K562 (cell line): Measurements from ENCODE around the gene ERLEC1. TPM values are rescaled to one million over a fixed set of nuclear protein-coding genes. Genes with fewer than 3 reads are reported as not detected.
A peak's percentile ranks its signal among the peaks of the same experiment; 100 is the strongest.

Experiments used
- ATAC-seq: fragments of 200-7000 bp; cut with Tn5 transposase; 3 replicates; pipeline ENCODE4 v1.9.1; 2020; ENCODE audit warnings: moderate library complexity
- BruUV-seq: library from RNA; stranded (reverse); fragments of 400-500 nt; replicated peaks from 2 replicates; lab custom pipeline; 2021; lab: Mats Ljungman, UMichigan
- CTCF ChIA-PET: fragments of 300-600 bp; formaldehyde crosslinking; extraction: SDS; loops from one replicate; lab custom pipeline; 2021; ENCODE audit warnings: low intra/inter-chr PET ratio; lab: Yijun Ruan, JAX
- POLR2A ChIA-PET: fragments of 300-600, 350-650 bp; sonication (Branson Sonifier 250); formaldehyde crosslinking; extraction: SDS; loops from one replicate; lab custom pipeline; 2021; ENCODE audit warnings: antibody characterized with exemption, inconsistent platforms; lab: Yijun Ruan, JAX
- DNase-seq, 4 experiments: peaks; one replicate each; pipeline versions ENCODE4 v3.0.0 to v3.0.0-alpha.2; 2011 to 2018; ENCODE audit warnings: low spot score in 3 of 4, mixed read lengths in 3 of 4; ENCODE audit errors: extremely low read depth in 1 of 4
- FAIRE-seq: peaks from 2 replicates; lab custom pipeline; 2011; peaks lifted over from hg19 to GRCh38; lab: Jason Lieb, UNC
- H2AFZ ChIP-seq: 2 replicates; pipeline ENCODE4 v1.6.0; 2011; ENCODE audit warnings: low read depth, low read length, control low read depth, inconsistent platforms
- H3K27ac ChIP-seq: fragments of 200-600 bp; 3 replicates; pipeline ENCODE4 v1.8.0; 2011; ENCODE audit warnings: low read depth, mild to moderate bottlenecking, control low read depth, inconsistent platforms, low read length, moderate library complexity, mixed read lengths; ENCODE audit errors: extremely low read depth
- H3K27me3 ChIP-seq, 2 experiments: fragments of 300-600 bp in 1 of 2; 2 replicates in 1 of 2; 3 replicates in 1 of 2; pipeline versions ENCODE4 v1.6.0 to v1.8.0; 2011; ENCODE audit warnings: inconsistent platforms in 2 of 2, low read length in 2 of 2, mild to moderate bottlenecking in 1 of 2, mixed read lengths in 1 of 2, moderate library complexity in 1 of 2; ENCODE audit not compliant: control insufficient read depth in 2 of 2, insufficient read depth in 2 of 2
- H3K36me3 ChIP-seq: fragments of 300-600 bp; 3 replicates; pipeline ENCODE4 v1.8.0; 2011; ENCODE audit warnings: mild to moderate bottlenecking, low read length, inconsistent platforms; ENCODE audit not compliant: control insufficient read depth, insufficient read depth
- H3K4me1 ChIP-seq, 2 experiments: fragments of 200-600 bp in 1 of 2; replicated peaks in 1 of 2; 2 replicates in 1 of 2; 3 replicates in 1 of 2; pipeline versions ENCODE4 v1.5.1 to v1.8.0; 2011; ENCODE audit warnings: inconsistent platforms in 2 of 2, low read length in 2 of 2, mild to moderate bottlenecking in 1 of 2, mixed read lengths in 1 of 2, moderate library complexity in 1 of 2; ENCODE audit not compliant: control insufficient read depth in 2 of 2, insufficient read depth in 2 of 2
- H3K4me2 ChIP-seq: 2 replicates; pipeline ENCODE4 v1.6.1; 2011; ENCODE audit warnings: low read length, control low read depth, inconsistent platforms, mixed read lengths; ENCODE audit not compliant: insufficient read depth
- H3K4me3 ChIP-seq: fragments of 200-600 bp; sonication (generic), shearing (Covaris generic); 2 replicates; pipeline ENCODE4 v1.5.1; 2016; ENCODE audit warnings: control low read depth, inconsistent platforms
- H3K79me2 ChIP-seq: fragments of 200-600 bp; 3 replicates; pipeline ENCODE4 v1.8.0; 2011; ENCODE audit warnings: low read length, inconsistent platforms; ENCODE audit not compliant: control insufficient read depth, insufficient read depth
- H3K9ac ChIP-seq, 2 experiments: 2 replicates each; pipeline versions ENCODE4 v1.6.0 to v1.6.1; 2011; ENCODE audit warnings: low read depth in 2 of 2, low read length in 2 of 2, control low read depth in 1 of 2, inconsistent platforms in 1 of 2, mild to moderate bottlenecking in 1 of 2, mixed read lengths in 1 of 2; ENCODE audit not compliant: insufficient read depth in 1 of 2
- H3K9me1 ChIP-seq: one replicate; pipeline ENCODE4 v1.6.0; 2011; ENCODE audit warnings: inconsistent platforms, mild to moderate bottlenecking, low read length, moderate library complexity; ENCODE audit not compliant: control insufficient read depth, insufficient read depth
- H3K9me3 ChIP-seq: replicated peaks from 2 replicates; pipeline ENCODE4 v1.5.1; 2011; ENCODE audit warnings: low read depth, low read length, inconsistent platforms; ENCODE audit not compliant: control insufficient read depth, insufficient read depth
- H4K20me1 ChIP-seq: replicated peaks from 2 replicates; pipeline ENCODE4 v1.6.1; 2011; ENCODE audit warnings: low read length, inconsistent platforms, mixed read lengths; ENCODE audit not compliant: control insufficient read depth, insufficient read depth
- KAT2B ChIP-seq: IDR thresholded peaks from one replicate; pipeline ENCODE4 v1.6.1; 2012; ENCODE audit warnings: low read depth, mild to moderate bottlenecking, control low read depth, inconsistent platforms, low read length, moderate library complexity
- MIER1 ChIP-seq: fragments of 450-650 bp; IDR thresholded peaks from 2 replicates; pipeline ENCODE4 v1.6.1; 2016; ENCODE audit warnings: antibody characterized with exemption, mild to moderate bottlenecking, low read depth
- NFIC ChIP-seq: fragments of 450-650 bp; IDR thresholded peaks from 2 replicates; pipeline ENCODE4 v1.6.1; 2017; ENCODE audit warnings: mild to moderate bottlenecking, inconsistent platforms
- WGBS: fragments of 100-300 bp; shearing (Covaris generic); methylation state at CpG from one replicate; pipeline ENCODE4 v1.1.6; 2016; ENCODE audit warnings: low coverage, mixed read lengths; ENCODE audit not compliant: insufficient coverage; ENCODE audit errors: missing lambda C conversion rate; 5-methylcytosine and 5-hydroxymethylcytosine counted together
- in situ Hi-C: fragments of 300-500 bp; cut with MboI; formaldehyde crosslinking; loops from 4 replicates; pipeline ENCODE4 v1.15.0; 2018; ENCODE audit warnings: inconsistent platforms, mixed read lengths
- intact Hi-C: fragments of 100-400 bp; cut with micrococcal nuclease; formaldehyde crosslinking; loops from 2 replicates; pipeline ENCODE4 v1.14.2; 2022
- polyA plus RNA-seq, 8 experiments: library from polyadenylated mRNA; depleted of rRNA in 4 of 8; stranded (reverse) in 5 of 8; unstranded in 3 of 8; fragments of >200 nt; fragmentation: Nextera tagmentation in 2 of 8; fragmentation: Illumina TruSeq in 1 of 8; extraction: Ambion mirVana in 2 of 8; extraction: Trizol in 1 of 8; gene quantifications; 2 replicates each; pipeline versions ENCODE4 v1.2.1 to v1.2.3, GENCODE V29; 2011 to 2014; ENCODE audit warnings: inconsistent platforms in 1 of 8, missing spikeins in 1 of 8
- total RNA-seq, 7 experiments: library from RNA; depleted of rRNA in 6 of 7; stranded (reverse); fragments of >200 nt in 6 of 7; fragmentation: Illumina TruSeq in 2 of 7; extraction: Trizol in 2 of 7; gene quantifications; 2 replicates each; pipeline versions ENCODE4 v1.2.1 to v1.2.3, GENCODE V29; 2011 to 2021; ENCODE audit warnings: low replicate concordance in 1 of 7
- TF ChIP-seq, protein P1 (sequence below): fragments of 450-650 bp; IDR thresholded peaks from 2 replicates; pipeline ENCODE4 v1.6.1; 2016; ENCODE audit warnings: borderline replicate concordance
- TF ChIP-seq, protein P2 (sequence below): sonication (generic); IDR thresholded peaks from 2 replicates; pipeline ENCODE4 v1.6.1; 2016

Gene ERLEC1
- total and polyA plus RNA-seq, 9 of the 15 experiments (the other 6 are each of a cell fraction or from before 2014, with no cell fraction given), result 12.0 to 41.6 (median 30.6) TPM

DNA sequence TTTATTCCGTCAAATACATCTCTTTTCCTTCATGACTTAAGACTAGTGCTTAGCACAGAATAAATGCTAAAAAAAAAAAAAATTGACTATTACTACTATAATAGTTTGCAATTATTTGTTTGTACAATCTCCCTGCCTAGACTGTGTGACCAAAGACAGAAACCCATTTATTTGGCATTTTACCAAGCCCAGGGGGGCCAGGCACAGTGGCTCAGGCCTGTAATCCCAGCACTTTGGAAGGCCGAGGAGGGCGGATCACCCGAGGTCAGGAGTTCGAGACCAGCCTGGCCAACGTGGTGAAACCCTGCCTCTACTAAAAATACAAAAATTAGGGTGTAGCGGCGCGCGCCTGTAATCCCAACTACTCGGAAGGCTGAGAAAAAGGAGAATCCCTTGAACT lies 1.5 kb upstream of the ERLEC1 start:
- H4K20me1 ChIP-seq, result no peaks in the 10 kb centered on the region; the same call in 1 of the 2 replicates
- WGBS, result 19% methylated on average over 11 of the region's 11 CpGs
- peaks cover 4 to 11% of the 10 kb centered on the region in 2 experiments; a peak in 4 of 5 replicates for H3K4me1 ChIP-seq
- in situ Hi-C loops, result no loop called here
- H3K4me3 ChIP-seq, result peak overlapping the region; percentile 94
- CTCF ChIA-PET, result interaction anchor here (0.7 kb wide), 1 partner anchor 141 kb away, joined by 4 read pairs; no protein-coding TSS in a partner anchor
- H3K79me2 ChIP-seq, result peaks cover 97% of the 10 kb centered on the region
- FAIRE-seq, result no peak
- H3K27me3 ChIP-seq, result no peaks in the 10 kb centered on the region; a peak in 1 of 5 replicates
- TF ChIP-seq NFIC (peak; percentile 66), KAT2B (no peak), MIER1 (no peak)
- TF ChIP-seq, protein P1, sequence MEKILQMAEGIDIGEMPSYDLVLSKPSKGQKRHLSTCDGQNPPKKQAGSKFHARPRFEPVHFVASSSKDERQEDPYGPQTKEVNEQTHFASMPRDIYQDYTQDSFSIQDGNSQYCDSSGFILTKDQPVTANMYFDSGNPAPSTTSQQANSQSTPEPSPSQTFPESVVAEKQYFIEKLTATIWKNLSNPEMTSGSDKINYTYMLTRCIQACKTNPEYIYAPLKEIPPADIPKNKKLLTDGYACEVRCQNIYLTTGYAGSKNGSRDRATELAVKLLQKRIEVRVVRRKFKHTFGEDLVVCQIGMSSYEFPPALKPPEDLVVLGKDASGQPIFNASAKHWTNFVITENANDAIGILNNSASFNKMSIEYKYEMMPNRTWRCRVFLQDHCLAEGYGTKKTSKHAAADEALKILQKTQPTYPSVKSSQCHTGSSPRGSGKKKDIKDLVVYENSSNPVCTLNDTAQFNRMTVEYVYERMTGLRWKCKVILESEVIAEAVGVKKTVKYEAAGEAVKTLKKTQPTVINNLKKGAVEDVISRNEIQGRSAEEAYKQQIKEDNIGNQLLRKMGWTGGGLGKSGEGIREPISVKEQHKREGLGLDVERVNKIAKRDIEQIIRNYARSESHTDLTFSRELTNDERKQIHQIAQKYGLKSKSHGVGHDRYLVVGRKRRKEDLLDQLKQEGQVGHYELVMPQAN, result 0 out of 2 replicates have a peak, but pooled peaks have one; percentile 15
- TF ChIP-seq, protein P2, sequence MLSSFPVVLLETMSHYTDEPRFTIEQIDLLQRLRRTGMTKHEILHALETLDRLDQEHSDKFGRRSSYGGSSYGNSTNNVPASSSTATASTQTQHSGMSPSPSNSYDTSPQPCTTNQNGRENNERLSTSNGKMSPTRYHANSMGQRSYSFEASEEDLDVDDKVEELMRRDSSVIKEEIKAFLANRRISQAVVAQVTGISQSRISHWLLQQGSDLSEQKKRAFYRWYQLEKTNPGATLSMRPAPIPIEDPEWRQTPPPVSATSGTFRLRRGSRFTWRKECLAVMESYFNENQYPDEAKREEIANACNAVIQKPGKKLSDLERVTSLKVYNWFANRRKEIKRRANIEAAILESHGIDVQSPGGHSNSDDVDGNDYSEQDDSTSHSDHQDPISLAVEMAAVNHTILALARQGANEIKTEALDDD, result no peak
- TF ChIP-seq, all 486 proteins: peak for 2
- Histone ChIP-seq H3K4me2 (peak overlapping the region; percentile 100), H2AFZ (no peak overlapping the region), H3K9me3 (no peaks in the 10 kb centered on the region), H3K9me1 (no peaks in the 10 kb centered on the region), H3K9ac (peak overlapping the region; percentile 72 to 93), H3K27ac (peak overlapping the region; percentile 16; the same call in 1 of the 3 replicates), H3K36me3 (peaks cover 19% of the 10 kb centered on the region; the same call in 2 of the 3 replicates)
- DNase-seq (no peak), ATAC-seq (no peak)
- intact Hi-C loops, result no loop called here
- BruUV-seq, result no TSS peak
- POLR2A ChIA-PET, result interaction anchor here (0.6 to 5.8 kb wide), 3 partner anchors 17 to 140 kb away, joined by 3 to 45 read pairs (median 4); partner anchors contain the start of gene CHAC2
